GM19397 (cell line): ENCODE measurements around the gene INTS13.
"Not testable (repeated sequence)": the region's sequence is repeated elsewhere in the genome, so short reads cannot be mapped to it uniquely, and the experiment has no call there.

Source experiments
- ATAC-seq: cut with Tn5 transposase; IDR thresholded peaks from one replicate; pipeline ENCODE4 v1.9.1; 2021; ENCODE audit warnings: mild to moderate bottlenecking, moderate library complexity; ENCODE audit not compliant: unreplicated experiment

INTS13 gene

GRCh38 chr12:26936559-26937442 lies 980 bp downstream of the INTS13 start:
- ATAC-seq = no peak

- no peak for ATAC-seq
These were observed 2.0 kb downstream of the INTS13 start for GRCh38 chr12:26935636-26936378.

- no peak for ATAC-seq
These were observed 8.2 kb downstream of the INTS13 start for GRCh38 chr12:26929590-26929989.

- no peak for ATAC-seq
These were observed 9.1 kb downstream of the INTS13 start for GRCh38 chr12:26928661-26929060.

GRCh38 chr12:26921886-26922285 lies 15.9 kb downstream of the INTS13 start:
- no peak for ATAC-seq

GRCh38 chr12:26919216-26919555 lies 18.6 kb downstream of the INTS13 start:
- no peak for ATAC-seq

GRCh38 chr12:26918321-26919215 lies 19.2 kb downstream of the INTS13 start:
- no peak for ATAC-seq

- no peak for ATAC-seq
These were observed 31.1 kb downstream of the INTS13 start for GRCh38 chr12:26906704-26907103.

GRCh38 chr12:26906024-26906423 lies 31.8 kb downstream of the INTS13 start:
- ATAC-seq = no peak

GRCh38 chr12:26903396-26903795 lies 34.4 kb downstream of the INTS13 start:
- not testable (repeated sequence) for ATAC-seq

GRCh38 chr12:26896913-26897312 lies 40.9 kb downstream of the INTS13 start:
- ATAC-seq = no peak

- ATAC-seq = no peak
These were observed 42.1 kb downstream of the INTS13 start for GRCh38 chr12:26895672-26896071.

GRCh38 chr12:26891704-26892103 lies 46.1 kb downstream of the INTS13 start:
- ATAC-seq = no peak

- no peak for ATAC-seq
These were observed 47.0 kb downstream of the INTS13 start for GRCh38 chr12:26890784-26891183.

- ATAC-seq = no peak
These were observed 52.8 kb downstream of the INTS13 start for GRCh38 chr12:26884765-26885576.

GRCh38 chr12:26880625-26881024 lies 57.2 kb downstream of the INTS13 start:
- no peak for ATAC-seq

- peak; percentile 75 for ATAC-seq
These were observed 59.1 kb downstream of the INTS13 start for GRCh38 chr12:26878661-26879119.

- peak; percentile 40 for ATAC-seq
These were observed 63.1 kb downstream of the INTS13 start for GRCh38 chr12:26874501-26875296.

- no peak for ATAC-seq
These were observed 65.2 kb downstream of the INTS13 start for GRCh38 chr12:26872625-26873024.
